Cardiac septum (tissue), 1 donor: ENCODE measurements around the gene TMBIM1. TPM values are rescaled to one million over a fixed set of nuclear protein-coding genes. Genes with fewer than 3 reads are reported as not detected.

ENCODE experiments used
- DNase-seq: peaks from one replicate; pipeline ENCODE4 v3.0.0-alpha.2; 2020; ENCODE audit warnings: low spot score
- intact Hi-C: fragments of 100-400 bp; cut with DNase I; formaldehyde crosslinking; loops from one replicate; pipeline ENCODE4 v1.14.0; 2022
- total RNA-seq: library from RNA; stranded (reverse); fragmentation: NEBNext Ultra II Directional; extraction: Animal tissue kit (Norgen Biotek cat#: 25700); gene quantifications from one replicate; pipeline ENCODE4 v1.2.1, GENCODE V29; 2021
- donor health status: DM: no; HTN: no; CAD: no.

The TMBIM1 gene
- total RNA-seq, 1 donor from 2014 or later, result 143 TPM

- no peak for DNase-seq
- intact Hi-C loops, result no loop called here
These were observed 28.3 kb downstream of the TMBIM1 start for GRCh38 chr2:218263817-218264641.

- peak; percentile 59 for DNase-seq
- intact Hi-C loops, result no loop called here
These were observed 29.4 kb downstream of the TMBIM1 start for GRCh38 chr2:218262631-218263586.

- intact Hi-C loops, result no loop called here
- peak; percentile 50 for DNase-seq
These were observed 30.1 kb downstream of the TMBIM1 start for GRCh38 chr2:218262237-218262600.

DNA sequence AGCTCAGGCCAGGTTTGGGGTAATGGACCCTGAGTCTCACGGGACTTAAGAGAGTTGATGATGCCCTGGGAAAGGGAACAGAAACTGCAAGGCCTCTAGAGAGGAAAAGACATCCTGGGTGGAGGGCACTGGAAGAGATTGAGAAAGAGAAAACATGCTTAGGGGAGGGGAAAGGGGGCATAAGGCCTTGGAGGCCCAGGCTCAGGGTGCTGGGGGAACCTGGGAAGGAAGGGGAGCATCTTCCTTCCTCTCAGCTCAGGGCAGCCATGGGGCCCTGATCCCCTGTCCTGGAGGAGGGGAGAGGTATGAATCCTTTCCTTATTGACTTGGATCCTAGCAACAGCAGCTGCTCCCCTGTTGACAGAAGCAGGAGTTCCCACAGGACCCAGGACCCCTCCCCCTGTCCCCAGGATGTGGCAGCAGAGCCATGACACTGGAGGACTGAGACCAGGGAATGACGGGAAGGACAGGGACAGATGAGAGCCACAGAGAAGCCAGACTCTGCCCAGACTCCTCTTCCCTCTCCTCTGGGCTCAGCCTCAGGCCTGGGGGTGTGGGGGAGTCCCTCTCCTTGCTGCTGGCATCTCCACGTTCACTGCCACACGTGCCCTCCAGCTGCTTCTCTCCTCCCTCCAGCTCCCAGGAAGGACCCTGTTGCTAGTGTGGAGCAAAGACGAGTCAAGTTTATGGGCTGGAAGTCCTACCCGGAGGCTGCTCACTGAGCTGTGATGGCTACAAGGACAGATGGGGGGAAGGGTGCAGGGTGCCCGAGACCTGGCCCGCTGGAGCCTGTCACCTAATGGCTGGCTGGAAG lies 30.7 kb downstream of the TMBIM1 start:
- intact Hi-C loops, result no loop called here
- DNase-seq, result peak; percentile 44

DNA sequence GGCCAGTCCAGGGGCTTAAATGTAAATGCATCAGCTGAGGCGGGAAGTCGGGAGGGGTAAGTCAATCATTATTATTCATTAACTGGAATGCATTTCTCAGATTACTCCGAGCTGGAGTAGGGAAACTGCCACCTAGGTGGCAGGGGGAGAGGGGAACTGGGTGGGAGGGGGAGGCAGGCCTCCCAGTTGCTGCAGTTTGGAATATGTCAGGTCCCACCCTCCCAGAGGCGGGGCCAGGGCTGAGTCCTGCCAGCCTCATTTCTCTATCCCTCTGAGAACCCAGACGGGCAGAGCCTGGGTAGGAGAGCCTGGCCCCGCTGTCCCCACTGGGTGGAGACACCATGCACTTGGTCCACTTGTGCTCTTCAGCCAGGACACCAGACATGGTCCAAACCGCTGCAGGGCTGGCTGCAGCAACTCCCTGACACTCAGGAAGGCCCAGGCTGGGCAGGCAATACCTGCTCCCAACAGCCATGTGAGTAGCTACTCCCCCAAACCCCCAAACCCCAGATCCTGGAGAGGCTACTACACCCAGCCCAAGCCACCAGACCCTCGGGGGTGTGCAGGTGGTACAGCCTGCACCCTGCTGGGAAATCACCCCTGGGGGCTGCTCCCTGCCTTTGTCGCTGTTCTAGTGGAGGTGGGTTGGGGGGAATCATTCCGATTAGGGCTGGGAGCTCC lies 31.4 kb downstream of the TMBIM1 start, which contains the start of gene GPBAR1:
Gene GPBAR1, plus strand, starts transcription at position 274 of the 681 bp plus-strand sequence. CDS start 1,710 bp downstream, outside the sequence.
- no peak for DNase-seq
- intact Hi-C loops, result no loop called here

DNA sequence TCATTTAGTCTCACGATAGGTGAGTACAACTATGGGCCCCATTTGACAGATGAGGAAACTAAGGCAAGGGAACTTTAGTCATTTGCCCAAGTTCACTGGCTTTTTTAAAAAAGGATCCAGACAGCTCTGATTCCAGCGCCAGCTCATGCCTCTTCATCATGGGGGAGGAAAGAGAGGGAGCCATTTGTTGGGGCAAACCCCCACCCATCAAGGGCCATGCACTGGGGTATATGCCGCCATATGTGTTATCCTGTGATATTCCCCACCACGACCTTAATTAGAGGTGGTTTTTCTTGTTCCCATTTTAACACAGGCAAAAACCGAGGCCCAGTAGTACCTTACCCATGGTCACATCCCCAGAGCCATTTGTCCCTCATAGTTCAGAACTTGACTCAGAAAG lies 32.1 kb downstream of the TMBIM1 start:
- DNase-seq, result no peak
- intact Hi-C loops, result no loop called here

- intact Hi-C loops, result loop anchor here (5.0 kb wide), 1 partner anchor 72 kb away; no protein-coding TSS in a partner anchor
- peak; percentile 83 for DNase-seq
These were observed 33.0 kb downstream of the TMBIM1 start for GRCh38 chr2:218259099-218259961.

DNA sequence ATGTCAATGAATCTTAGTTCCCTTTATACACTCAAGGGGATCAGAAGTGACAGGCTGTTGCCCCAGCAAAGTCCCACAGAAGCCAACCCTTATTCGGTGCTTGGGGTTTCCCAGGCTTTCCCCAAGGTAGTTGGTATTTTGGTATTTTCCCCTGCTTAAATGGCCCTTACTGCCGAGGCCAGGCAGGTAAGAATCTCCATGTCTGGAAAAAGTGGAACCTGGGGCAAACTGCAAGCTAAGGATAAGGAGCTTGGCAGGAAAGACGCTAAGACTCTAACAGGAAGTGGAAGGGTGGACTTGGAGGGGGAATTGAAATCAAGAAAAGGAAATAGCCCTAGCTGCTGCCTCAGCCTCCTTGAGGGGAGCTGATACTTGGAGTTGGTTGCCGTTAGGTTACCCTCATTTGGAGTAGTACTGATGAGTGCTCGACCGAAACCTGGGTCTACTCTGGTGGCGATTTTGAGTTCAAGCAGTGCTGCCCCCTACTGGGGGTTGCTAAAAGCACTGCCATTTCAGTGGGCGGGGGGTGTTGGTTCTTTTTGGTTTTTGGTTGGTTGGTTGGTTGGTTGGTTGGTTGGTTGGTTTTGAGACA lies 34.8 kb downstream of the TMBIM1 start:
- intact Hi-C loops, result loop anchor here (5.0 kb wide), 1 partner anchor 70 kb away; no protein-coding TSS in a partner anchor

GRCh38 chr2:218256612-218257350 lies 35.5 kb downstream of the TMBIM1 start:
- intact Hi-C loops, result loop anchor here (5.0 kb wide), 1 partner anchor 69 kb away; no protein-coding TSS in a partner anchor
- DNase-seq, result no peak

More for the DNA sequence above, 34.8 kb downstream of the TMBIM1 start:
- DNase-seq, result no peak

- DNase-seq, result no peak
- intact Hi-C loops, result loop anchor here (5.0 kb wide), 1 partner anchor 68 kb away; no protein-coding TSS in a partner anchor
These were observed 36.9 kb downstream of the TMBIM1 start for GRCh38 chr2:218255446-218255845.

- no peak for DNase-seq
- intact Hi-C loops, result no loop called here
These were observed 39.1 kb downstream of the TMBIM1 start for GRCh38 chr2:218253232-218253625.

- no peak for DNase-seq
- intact Hi-C loops, result no loop called here
These were observed 39.6 kb downstream of the TMBIM1 start for GRCh38 chr2:218252509-218253231.

DNA sequence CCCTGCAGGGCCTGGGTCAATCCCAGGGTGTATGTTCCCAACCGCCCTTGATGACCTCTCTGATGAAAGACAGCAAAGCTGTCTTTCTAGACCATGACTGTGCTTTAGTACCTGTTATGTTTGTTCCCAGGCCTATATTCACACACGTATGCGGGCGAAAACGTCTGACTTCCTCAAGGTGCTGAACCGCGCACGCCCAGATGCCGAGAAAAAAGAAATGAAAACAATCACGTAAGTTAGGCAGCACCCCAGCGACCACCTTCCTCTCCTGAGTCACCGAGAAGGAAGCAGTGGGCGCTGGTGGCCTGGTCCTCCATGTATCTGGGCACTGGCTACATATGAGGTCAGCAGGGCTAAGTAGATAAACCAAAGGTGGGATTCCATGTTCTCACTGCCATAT lies 42.6 kb downstream of the TMBIM1 start:
- no peak for DNase-seq
- intact Hi-C loops, result no loop called here

DNA sequence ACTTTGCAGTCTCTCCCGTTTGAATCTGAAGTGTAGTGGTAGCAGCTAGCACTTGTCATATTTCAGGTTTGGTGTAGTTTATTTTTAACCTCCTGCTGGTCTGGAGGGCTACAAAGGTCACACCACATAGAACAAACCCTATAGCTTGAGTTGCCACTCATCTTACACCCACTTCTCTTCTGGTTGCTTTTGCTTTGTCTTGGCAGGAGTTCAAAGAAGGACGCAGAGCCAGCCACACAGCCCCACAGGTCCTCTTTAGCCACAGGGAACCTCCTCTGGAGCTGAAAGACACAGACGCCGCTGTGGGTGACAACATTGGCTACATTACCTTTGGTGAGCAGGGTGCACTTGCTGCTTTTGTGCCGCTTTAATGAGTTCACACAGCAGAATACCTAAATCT lies 47.1 kb downstream of the TMBIM1 start:
- intact Hi-C loops, result no loop called here
- DNase-seq, result no peak

DNA sequence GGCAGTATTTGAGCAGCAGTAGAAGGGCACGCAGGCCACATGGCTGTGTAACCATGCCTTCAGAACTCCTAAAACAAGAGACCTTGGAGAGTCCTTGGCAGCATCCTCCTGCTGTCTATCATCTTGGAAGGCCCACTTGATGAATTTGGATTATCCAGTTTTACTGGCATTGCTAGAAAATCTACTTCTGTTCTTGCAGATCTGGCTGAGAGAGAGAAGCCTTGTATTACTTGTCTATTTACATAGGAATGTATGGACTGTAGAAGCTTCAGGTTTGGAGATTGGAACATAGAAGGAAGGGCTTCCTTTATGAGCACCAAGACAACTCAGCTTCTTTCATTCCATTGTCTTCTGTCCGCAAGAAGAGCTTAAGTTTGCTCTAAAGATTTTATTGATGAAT lies 47.6 kb downstream of the TMBIM1 start:
- intact Hi-C loops, result no loop called here
- DNase-seq, result no peak

- no peak for DNase-seq
- intact Hi-C loops, result no loop called here
These were observed 48.1 kb downstream of the TMBIM1 start for GRCh38 chr2:218244204-218244603.
